Measurements from ENCODE around the gene SUN2.
A peak's percentile ranks its signal among the peaks of the same experiment; 100 is the strongest.

SUN2 gene

DNA sequence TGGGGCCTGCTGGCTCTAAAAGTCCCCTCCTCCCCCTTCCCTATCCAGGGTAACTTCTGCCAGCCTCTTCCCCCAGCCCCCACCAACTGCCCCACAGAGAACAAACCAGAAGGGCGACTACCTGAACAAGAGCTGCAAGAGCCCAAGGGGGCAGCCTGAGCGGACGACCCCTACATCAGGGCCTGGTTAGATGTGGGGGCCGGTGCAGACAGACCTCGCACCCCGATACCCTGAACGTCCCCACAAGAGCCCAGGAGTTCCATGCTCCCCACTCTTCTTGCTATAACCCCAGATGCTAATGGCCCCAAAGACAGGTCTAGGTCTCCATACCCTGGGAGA is 20.7 kb downstream of the SUN2 start:
- DNase-seq (ENCODE audit: low spot score) = no peak

DNA sequence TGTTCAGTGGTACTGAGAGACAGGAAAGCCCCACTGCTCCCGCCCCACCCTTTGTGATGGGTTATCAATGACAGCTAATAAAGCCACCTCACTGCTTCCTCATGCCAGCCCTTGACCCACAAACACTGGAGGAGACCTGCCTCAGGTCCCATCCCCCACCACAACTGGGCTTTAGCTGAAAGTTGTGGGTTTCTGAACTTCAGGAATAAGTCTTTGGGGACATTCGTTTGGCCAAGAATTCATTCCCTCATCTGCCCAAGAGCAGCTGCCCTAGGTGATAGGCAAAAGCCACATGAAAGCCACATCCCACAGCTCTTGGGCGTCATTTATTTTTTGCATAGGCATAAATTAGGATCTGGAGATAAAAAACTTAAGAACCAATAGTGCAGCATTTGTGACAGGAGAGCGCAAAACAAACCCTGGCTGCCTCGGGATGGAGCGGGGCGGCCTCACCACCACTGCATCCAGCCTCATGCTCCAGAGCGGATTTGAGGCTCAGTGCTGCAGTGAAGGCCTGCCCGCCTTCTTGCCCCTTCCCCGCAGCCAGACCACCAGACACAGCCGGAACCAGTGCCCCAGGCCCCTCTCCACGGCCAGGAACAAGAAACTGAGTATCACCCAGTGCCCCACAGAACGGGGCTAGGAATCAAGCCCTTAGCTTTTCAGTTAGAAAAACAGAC is 21.2 kb downstream of the SUN2 start:
- DNase-seq (ENCODE audit: low spot score) = no peak

DNA sequence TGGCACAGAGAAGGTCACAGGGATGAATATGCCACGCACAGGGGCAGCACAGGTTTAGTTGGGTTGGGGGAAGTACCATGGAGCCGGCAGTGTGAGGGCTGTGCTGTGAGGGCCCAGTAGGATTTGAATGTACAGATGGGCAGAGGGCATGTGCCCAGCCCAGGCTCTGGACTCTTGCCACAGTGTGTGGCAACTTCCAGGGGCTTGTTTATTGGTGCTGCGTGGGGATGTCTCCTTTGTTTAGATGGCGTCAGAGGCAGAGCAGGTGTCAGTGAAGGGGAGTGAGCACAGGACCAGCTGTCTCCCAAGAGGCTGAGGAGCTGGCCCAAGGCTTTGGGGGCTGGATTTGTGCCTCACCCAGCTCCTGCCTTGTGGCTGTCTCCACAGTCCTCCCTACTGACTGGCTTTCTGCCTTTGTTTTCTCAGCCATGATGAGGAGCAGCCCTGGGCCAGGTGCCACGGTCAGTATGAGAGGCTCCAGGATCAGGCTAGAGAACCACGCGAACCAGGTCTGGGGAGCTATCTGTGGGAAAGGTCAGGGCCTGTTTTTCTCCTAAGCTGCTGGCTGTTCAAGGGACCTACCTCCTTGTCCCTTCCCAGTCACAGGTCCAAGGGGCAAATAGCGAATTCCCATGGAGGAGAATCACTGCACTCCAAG is 21.9 kb downstream of the SUN2 start:
- no peak for DNase-seq (ENCODE audit: low spot score)

DNA sequence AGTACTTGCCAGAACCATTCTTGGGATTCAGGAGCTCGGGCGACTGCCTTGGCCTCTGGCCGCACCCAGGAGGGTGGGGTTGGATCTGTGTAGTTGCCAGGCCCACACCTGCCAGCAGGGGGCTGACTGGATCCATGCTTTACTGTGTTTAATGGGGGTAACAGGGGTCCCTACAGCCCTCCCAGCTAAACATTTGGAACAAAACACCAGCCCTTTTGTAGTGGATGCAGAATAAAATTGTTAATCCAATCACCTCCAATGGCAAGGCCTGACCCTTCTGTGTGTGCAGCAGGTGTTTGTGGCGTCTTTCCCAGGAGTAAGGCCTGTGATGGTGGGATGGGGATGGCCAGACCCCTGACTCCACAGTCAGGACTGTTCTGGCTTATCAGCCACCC is 22.5 kb downstream of the SUN2 start:
- no peak for DNase-seq (ENCODE audit: low spot score)

DNA sequence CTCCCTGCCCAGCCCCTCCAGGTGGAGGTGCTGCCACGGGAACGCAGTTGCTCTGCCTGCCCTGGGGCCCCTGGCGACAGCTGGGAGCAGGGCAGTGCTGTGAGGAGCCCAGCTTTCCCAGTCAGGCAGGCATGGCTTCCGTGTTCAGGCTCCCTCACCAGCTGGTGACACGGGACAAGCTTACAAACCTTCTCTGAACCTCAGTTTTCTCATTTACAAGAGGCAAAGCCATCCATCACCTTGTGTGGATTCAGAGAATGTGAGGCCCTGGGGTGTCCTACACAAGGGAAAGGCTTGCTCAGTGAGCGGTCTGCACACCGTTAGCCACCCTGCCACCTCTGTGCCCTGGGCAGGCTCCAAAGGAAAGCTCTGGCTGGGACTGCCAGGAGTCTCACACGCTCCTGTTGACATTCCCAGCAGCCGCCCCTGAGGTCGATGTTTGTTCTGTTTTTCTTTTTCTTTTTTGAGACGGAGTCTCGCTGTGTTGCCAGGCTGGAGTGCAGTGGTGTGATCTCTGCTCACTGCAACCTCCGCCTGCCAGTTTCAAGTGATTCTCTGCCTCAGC is 23.5 kb downstream of the SUN2 start:
- no peak for DNase-seq (ENCODE audit: low spot score)

DNA sequence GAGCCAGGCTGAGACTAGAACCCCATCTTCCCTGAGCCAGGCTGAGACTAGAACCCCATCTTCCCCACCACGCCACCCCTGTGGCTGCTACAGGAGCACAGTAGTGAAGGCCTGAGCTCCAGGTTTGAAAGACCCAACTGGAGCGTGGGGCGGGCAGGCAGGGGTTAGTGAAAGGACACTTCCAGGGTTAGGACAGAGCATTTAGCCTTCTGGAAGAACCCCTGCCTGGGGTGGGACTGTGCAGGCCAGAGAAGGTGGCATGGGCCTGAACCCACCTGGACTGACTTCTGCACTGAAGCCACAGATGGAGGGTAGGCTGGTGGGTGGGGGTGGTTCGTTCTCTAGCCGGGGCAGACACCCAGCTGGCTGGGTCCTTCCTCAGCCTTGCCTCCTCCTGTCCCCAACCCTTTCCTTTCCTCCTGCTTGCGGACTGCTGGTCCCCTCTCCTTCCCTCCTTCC is 24.1 kb downstream of the SUN2 start:
- DNase-seq (ENCODE audit: low spot score) = no peak

DNA sequence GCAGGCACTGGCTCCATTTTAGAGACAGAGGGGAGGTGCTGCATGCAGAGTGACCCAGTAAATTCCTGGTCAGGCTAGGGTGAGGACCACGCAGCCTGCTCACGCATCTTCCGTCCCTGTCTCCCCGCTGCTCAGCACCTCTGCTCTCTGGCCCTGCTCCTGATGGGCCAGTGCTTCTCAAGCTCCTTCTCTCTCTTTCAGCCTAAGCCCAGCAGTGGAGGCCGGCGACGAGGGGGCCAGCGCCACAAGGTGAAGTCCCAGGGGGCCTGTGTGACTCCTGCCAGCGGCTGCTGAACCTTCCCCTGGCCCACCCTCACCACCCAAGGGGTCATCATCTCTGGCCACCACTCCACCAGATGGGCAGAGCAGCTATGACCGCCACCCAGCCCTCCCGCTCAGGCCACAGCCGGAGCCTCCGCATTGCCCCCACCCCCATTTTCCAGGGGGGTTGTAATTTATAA is 25.4 kb downstream of the SUN2 start:
- DNase-seq (ENCODE audit: low spot score) = no peak

DNA sequence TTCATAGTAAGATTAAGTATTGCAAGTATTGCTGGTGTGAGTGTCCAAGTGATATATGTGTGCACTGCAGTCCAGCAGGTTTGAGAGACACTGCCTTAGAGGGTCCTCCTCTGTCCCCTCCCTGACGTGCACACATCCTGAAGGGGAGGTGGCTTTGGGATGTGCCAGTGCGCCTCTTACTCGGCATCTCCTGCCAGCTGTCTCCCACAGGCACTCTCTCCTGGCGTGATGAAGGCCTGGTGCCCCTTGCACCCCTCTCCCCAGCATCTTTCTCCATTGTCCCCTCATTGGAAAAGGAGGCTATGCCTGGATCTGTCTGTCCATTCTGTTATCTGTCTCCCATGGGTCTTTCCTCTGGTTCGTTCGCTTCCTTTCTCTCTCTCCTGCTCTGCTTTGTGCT is 25.9 kb downstream of the SUN2 start:
- no peak for DNase-seq (ENCODE audit: low spot score)

DNA sequence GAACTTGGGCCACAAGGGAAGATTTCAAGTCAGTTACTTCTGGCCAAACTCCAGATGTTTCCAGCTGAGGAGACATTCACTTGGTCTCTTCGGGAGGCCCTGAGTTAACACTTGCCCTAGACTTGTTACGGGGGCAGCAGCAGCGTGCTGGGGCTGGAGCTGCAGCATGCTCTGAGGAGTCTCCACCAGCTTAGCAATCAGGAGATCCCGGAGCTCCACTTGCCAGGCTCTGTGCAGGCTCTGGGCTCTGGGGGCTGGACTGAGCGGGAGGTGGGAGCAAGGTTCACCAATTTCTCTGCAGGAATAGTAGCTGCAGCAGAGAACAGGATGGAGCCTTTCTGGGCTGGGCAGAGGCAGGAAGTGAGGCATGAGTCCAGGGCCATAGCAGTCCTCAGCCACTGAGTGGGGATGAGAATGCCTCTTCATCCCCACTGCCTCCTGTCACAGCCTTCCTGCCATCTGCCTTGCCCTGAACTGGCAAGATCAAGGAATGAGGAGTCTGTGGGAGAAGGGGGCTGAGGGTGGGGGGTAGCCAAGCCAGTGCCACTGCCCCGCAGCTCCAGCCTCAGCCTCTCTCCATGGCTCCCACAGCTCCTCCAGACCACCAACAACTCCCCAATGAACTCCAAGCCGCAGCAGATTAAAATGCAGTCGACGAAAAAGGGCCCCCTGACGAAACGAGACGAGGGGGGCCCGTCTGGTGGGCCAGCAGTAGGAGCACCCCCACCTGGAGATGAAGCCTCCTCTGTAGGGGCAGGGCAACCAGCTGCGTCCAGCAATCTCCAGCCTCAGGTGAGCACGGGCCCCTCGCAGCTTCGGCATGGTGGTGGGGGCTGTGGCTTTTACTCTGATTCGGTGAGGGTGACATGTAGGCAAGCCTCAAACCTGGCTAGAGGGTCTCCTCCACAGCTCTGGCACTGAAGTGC is 26.7 kb downstream of the SUN2 start:
- DNase-seq (ENCODE audit: low spot score) = no peak

DNA sequence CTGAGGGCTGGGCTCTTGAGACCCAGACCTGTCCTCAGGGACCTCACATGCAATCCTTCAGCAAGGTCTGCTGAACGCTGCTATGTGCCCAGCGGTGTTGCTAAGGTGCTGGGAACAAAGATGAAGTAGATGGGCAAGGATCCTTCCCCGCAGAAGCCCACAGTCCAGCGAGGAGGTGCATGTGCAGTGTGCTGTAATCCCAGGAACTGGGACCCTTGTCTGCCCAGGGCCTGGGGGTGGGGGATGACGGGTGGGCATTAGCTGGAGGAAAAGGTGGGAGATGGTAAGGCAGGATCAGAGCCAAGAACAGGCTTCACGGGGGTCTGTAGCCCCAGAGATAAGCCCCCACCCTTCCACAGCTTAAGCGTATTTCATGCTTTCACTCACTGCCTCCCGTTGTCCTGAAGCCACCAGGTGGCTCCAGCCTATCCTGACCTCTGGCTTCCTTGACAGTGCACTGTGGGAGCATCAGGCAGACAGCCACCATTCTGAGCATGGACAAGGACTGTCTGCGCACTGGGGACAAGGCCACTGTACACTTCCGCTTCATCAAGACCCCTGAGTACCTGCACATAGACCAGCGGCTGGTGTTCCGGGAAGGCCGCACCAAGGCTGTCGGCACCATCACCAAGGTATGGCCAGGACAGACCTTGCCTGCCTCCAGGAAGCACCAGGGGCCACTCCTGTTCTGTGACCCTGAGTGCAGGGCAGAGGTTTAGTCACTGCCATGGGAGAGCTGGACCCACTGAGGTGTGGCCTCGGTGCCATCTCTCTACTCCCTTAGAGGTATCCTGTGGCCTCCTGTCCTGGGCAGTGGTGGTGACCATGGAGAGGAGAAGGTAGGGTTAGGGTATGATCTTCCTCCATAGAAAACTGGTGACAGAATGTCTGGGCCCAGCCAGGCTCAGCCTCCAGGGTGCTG is 28.0 kb downstream of the SUN2 start:
- DNase-seq (ENCODE audit: low spot score) = no peak

DNA sequence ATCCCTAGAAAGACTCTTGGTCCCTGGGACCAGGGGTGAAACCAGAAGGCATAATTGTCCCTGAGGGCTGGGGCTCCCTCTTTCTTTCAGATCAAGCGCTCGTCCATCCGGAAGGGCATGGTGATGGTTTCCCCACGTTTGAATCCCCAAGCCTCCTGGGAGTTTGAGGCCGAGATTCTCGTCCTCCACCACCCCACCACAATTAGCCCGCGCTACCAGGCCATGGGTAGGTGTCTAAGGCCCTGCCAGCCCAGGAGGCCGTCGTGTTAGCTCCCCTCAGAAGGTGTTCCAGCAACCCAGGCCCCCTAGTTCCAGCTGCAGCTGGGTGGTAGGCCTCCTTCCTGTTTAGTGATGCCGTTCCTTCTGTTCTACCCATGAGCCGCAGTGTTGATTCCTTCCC is 28.7 kb downstream of the SUN2 start:
- no peak for DNase-seq (ENCODE audit: low spot score)

DNA sequence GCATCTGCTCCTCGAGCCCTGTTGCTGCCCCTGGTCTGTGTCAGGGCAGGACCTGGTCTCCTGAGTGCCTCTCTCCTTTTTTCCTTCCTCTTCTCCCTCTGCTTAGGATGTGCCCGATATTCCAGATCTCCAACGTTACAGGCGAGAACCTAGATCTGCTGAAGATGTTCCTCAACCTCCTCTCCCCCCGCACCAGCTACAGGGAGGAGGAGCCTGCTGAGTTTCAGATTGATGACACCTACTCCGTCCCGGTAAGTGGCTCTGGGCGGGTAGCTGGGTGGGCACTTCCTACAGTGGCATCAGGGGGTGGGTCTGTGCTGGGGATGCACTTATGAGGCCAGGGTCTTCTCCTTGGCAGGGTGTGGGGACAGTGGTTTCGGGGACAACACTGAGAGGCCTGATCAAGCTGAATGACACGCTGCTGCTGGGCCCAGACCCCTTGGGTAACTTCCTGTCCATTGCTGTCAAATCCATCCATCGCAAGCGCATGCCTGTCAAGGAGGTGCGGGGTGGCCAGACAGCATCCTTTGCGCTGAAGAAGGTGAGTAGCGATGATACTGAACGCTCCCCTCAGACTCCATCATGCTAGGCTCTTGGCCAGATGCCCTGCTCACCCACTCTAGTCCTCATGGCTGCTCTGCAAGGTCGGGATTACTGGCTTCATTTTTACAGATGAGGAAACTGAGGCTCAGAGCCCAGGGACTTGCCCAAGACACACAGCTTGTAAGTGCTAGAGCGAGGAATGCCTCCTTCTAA is 29.7 kb downstream of the SUN2 start:
- no peak for DNase-seq (ENCODE audit: low spot score)

DNA sequence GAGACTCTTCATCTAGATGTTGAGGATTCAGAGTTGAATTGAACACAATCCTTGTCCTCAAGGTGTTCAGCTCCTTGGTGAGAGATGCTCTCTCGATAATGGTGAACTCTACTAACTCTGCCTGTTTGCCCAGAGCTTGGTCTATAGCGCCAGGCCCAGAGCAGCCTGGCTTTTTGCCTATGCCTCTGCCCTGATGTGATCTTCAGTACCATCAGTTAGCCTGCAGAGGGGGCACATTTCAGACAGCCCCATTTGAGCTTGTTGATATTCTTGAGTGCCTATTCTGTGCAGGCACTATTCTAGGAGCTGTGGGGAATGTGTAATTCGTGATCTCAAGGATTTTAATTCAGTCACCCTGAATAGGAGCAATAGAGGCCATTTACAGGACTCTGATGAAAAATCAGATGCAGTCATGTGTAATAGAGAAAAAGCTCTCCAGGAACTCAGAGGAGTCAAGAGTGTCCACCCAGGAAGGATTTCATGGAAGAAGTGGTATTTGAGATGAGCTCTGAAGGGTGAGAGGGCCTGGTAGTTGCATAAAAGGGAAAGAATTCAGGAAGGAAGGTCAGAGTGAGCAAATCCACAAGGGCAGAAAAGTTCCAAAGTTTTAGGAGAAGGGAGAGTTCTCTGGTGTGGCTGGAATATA is 30.7 kb downstream of the SUN2 start:
- DNase-seq (ENCODE audit: low spot score) = peak; percentile 67

DNA sequence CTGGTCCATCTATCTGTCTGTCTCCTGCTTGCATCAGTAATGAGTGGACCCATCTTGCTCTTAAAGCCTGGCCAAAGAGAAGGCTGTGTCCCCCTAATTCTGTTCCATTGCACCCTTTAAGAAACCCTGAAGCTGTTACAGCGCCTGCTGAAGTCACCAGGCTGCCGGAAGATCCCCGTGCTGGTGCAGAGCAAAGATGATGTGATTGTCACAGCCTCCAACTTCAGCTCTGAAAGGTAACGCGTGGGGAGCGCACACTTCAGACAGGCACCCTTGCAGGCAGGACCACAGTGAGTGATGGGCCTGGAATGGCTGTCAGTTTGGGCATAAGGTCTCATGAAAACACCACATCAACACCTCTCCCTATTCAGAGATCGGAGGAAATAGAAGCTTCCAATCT is 31.6 kb downstream of the SUN2 start:
- no peak for DNase-seq (ENCODE audit: low spot score)

DNA sequence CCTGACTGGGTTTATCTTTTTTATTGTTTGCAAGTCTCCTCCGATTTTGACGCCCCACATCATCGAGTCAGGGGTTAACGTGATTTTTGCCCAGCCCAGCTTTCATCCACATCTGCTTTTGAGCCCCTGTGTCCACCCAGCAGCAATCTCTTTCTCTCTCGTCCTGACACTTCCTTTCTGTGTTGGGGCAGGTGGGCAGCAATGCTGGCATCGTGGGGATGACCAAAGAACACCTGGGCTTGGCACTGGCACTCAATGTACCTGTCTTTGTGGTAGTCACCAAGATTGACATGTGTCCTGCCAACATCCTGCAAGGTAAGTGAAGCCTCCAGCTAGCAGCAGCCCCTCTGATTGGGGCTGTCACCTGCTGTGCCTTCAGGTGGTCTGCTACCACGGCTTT is 34.2 kb downstream of the SUN2 start:
- DNase-seq (ENCODE audit: low spot score) = no peak

DNA sequence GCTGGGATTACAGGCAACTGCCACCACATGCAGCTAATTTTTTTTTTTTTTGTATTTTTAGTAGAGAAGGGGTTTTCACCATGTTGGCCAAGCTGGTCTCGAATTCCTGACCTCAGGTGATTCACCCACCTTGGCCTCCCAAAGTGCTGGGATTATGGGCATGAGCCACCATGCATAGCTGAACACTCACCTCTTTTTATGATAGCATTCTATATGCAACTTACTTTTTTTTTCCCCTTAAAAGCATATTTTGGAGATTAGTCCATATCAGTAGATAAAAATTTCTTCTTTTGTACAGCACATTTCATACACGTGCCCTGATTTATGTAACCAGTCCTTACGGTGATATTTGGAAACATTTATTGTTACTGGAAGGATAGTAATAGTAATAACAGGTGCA is 35.4 kb downstream of the SUN2 start:
- DNase-seq (ENCODE audit: low spot score) = no peak

DNA sequence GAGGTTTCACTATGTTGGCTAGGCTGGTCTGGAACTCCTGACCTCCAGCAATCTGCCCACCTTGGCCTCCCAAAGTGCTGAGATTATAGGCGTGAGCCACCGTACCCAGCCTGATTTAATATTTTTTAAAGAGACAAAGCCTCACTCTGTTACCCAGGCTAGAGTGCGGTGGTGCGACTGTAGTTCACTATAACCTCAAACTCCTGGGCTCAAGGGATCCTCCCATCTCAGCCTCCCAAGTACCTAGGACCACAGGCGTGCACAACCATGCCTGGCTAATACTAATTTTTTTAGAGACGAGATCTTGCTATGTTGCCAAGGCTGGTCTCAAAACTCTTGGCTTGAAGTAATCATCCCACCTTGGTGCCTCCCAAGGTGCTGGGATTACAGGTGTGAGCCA is 36.6 kb downstream of the SUN2 start:
- no peak for DNase-seq (ENCODE audit: low spot score)

DNA sequence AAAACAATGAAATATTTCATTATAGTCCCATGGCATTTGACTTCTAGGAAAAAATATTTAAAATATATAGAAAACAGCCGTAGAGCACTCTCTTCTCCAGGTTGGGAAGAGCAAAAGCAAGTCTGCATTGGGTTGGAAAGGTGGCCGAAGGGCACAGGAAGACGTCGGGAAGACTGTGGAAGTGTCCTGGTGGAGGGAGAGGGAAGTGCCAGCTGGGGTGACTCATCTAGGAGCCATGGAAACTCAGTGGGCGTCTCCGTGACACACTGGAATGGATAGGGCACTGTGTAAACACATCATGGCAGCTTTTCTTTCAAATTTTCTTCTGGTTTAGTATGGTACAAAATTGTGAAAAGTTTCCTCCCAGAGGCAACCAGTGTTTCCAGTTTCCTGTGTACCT is 37.4 kb downstream of the SUN2 start:
- DNase-seq (ENCODE audit: low spot score) = peak; percentile 91

DNA sequence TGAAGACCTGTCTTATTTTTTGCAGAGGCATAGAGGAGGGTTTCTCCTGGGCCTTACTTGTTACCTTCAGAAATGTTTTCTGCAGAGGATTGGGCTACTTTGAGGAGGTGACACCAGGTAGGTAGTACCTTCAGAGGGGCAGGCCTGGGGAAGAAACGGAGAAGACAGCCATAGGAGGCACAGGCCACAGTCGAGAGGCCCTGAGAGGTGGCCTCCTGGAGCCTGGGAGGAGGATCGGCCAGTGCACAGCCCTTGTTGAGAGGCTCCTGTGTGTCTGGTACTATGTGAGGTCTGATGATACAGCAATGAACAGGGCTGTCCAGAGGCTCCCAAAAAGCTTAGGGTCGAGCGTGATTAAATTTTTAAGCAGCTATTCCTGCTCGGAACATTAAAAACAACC is 38.6 kb downstream of the SUN2 start:
- DNase-seq (ENCODE audit: low spot score) = no peak

DNA sequence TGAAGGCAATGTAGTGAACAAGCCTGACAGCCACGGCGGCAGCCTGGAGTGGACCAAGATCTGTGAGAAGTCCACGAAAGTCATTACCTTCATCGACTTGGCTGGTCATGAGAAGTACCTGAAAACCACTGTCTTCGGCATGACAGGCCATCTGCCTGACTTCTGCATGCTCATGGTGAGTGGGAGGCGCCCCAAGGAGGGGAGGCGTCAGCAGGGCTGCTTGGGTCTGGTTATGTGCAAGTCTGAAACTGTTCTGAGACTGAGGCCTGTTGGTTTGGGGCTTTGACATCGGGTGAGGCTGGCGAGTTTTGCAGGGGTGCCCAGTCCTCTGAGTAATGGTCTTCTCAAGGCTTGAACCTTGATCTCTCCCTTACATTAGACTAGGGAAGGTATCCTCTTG is 39.0 kb downstream of the SUN2 start:
- no peak for DNase-seq (ENCODE audit: low spot score)
